ENCODE results near the gene ENTPD3.

The ENTPD3 gene

DNA sequence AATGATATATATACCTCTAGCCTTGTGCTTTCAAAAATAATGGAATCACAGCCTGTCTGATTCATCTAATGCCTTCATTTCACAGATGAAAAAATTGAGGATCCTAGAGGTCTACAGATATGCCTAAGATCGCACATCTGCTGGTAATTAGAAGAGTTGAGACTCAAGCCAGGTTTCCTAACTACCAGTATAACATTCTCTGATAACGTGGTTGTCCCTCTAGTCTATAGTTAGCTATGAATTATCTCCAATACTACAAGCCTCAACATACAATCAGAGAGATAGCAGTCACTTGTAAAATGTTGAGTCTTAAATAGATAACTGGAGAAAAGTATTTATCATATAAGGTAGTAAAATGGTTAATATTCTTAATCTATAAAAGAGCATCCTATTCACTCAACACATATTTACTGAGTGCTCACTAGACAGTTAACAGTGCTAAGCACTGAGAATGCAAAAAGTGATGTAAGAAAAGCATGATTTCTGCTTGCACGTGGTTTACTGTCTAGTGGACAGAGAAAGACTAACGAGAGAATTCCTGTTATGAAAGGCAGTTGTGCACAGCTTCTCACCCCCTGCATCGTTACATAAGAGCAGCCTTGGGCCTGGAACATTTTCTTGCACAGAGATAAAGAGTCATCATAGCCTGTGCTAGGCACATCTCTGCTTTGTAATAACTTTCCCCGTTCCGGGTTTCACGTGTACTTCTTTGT lies 4.9 kb upstream of the ENTPD3 start:
- H3K4me3 ChIP-seq, result no peak overlapping the region
- in situ Hi-C loops (cut with MboI; ENCODE audit: low sequenced_read_pairs), result no loop called here

GRCh38 chr3:40382617-40382979 lies 4.4 kb upstream of the ENTPD3 start:
- no peak for DNase-seq (ENCODE audit: low spot score in 2 of 2)
- H3K9me3 ChIP-seq, result no peaks in the 10 kb centered on the region

More for the DNA sequence above, 4.9 kb upstream of the ENTPD3 start:
- no peak for DNase-seq (ENCODE audit: low spot score in 2 of 2)
- no peaks in the 10 kb centered on the region for H3K9me3 ChIP-seq
- H3K4me1 ChIP-seq, result no peaks in the 10 kb centered on the region
- no peaks in the 10 kb centered on the region for H3K27me3 ChIP-seq (ENCODE audit: low read depth)
- no peaks in the 10 kb centered on the region for H3K36me3 ChIP-seq (replicated peaks)

DNA sequence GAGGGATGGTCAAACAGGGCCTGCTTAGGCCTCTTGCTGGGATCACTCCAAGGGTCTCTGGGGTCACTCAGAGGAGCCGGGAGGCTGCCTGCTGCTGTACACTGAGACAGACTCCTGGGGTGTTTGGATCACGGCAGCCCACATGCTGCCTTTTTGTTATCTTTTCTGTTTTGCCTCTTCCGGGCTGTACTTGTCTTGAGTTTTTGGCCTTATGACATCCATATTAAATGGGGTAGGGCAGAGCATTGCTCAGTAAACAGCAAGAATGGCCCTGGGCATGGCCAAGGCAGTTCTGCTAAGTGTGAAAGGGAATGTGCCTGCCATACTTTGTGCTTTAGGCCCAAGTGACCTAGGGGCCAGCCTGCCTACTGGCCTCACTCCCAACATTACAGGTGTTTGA lies 771 bp upstream of the ENTPD3 start:
- Histone ChIP-seq H3K4me3 (no peak overlapping the region), H3K36me3 (replicated peaks) (no peaks in the 10 kb centered on the region), H3K4me1 (no peaks in the 10 kb centered on the region), H3K9me3 (no peaks in the 10 kb centered on the region), H3K27me3 (ENCODE audit: low read depth) (no peaks in the 10 kb centered on the region)
- no peak for DNase-seq (ENCODE audit: low spot score in 2 of 2)
- in situ Hi-C loops (cut with MboI; ENCODE audit: low sequenced_read_pairs), result no loop called here

More at GRCh38 chr3:40382617-40382979, 4.4 kb upstream of the ENTPD3 start:
- Histone ChIP-seq H3K36me3 (replicated peaks) (no peaks in the 10 kb centered on the region), H3K4me1 (no peaks in the 10 kb centered on the region), H3K27me3 (ENCODE audit: low read depth) (no peaks in the 10 kb centered on the region), H3K4me3 (no peak overlapping the region)
- in situ Hi-C loops (cut with MboI; ENCODE audit: low sequenced_read_pairs), result no loop called here

- Histone ChIP-seq H3K9me3 (no peaks in the 10 kb centered on the region), H3K4me1 (no peaks in the 10 kb centered on the region), H3K4me3 (no peak overlapping the region), H3K27me3 (ENCODE audit: low read depth) (no peaks in the 10 kb centered on the region), H3K36me3 (replicated peaks) (no peaks in the 10 kb centered on the region)
- in situ Hi-C loops (cut with MboI; ENCODE audit: low sequenced_read_pairs), result no loop called here
- DNase-seq (ENCODE audit: low spot score in 2 of 2), result no peak
These were observed 891 bp downstream of the ENTPD3 start for GRCh38 chr3:40387895-40388254.

- DNase-seq (ENCODE audit: low spot score in 2 of 2), result no peak
- Histone ChIP-seq H3K9me3 (no peaks in the 10 kb centered on the region), H3K27me3 (ENCODE audit: low read depth) (peaks cover 2% of the 10 kb centered on the region; the same call in 1 of the 2 replicates), H3K36me3 (replicated peaks) (no peaks in the 10 kb centered on the region), H3K4me1 (no peaks in the 10 kb centered on the region), H3K4me3 (no peak overlapping the region)
- in situ Hi-C loops (cut with MboI; ENCODE audit: low sequenced_read_pairs), result no loop called here
These were observed 9.4 kb downstream of the ENTPD3 start for GRCh38 chr3:40396406-40396805.

DNA sequence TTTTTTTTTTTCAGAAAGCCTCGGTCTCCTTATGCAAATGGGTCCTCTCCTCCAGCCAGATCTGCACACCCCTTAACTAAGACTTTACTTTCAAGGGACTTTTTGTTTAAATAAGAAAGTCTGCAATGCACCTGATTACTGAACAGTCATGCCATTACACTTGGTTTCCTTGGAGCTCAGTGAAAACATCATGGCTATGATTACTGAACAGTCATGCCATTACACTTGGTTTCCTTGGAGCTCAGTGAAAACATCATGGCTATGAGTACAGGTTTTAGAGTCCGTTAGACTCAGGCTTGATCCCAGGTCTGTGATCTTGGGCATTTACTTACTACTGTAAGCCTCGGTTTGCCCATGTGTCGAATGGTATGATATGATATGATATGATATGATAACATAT lies 10.1 kb downstream of the ENTPD3 start:
- H3K4me3 ChIP-seq, result no peak overlapping the region
- in situ Hi-C loops (cut with MboI; ENCODE audit: low sequenced_read_pairs), result no loop called here

GRCh38 chr3:40397912-40398311 lies 10.9 kb downstream of the ENTPD3 start:
- H3K4me1 ChIP-seq, result no peaks in the 10 kb centered on the region; the same call in 1 of the 2 replicates
- no peaks in the 10 kb centered on the region for H3K9me3 ChIP-seq
- H3K27me3 ChIP-seq (ENCODE audit: low read depth), result peaks cover 2% of the 10 kb centered on the region; the same call in 1 of the 2 replicates
- no peaks in the 10 kb centered on the region for H3K36me3 ChIP-seq (replicated peaks)
- in situ Hi-C loops (cut with MboI; ENCODE audit: low sequenced_read_pairs), result no loop called here
- no peak overlapping the region for H3K4me3 ChIP-seq
- no peak for DNase-seq (ENCODE audit: low spot score in 2 of 2)

More for the DNA sequence above, 10.1 kb downstream of the ENTPD3 start:
- Histone ChIP-seq H3K27me3 (ENCODE audit: low read depth) (peaks cover 2% of the 10 kb centered on the region; the same call in 1 of the 2 replicates), H3K36me3 (replicated peaks) (no peaks in the 10 kb centered on the region), H3K9me3 (no peaks in the 10 kb centered on the region), H3K4me1 (no peaks in the 10 kb centered on the region)
- no peak for DNase-seq (ENCODE audit: low spot score in 2 of 2)

DNA sequence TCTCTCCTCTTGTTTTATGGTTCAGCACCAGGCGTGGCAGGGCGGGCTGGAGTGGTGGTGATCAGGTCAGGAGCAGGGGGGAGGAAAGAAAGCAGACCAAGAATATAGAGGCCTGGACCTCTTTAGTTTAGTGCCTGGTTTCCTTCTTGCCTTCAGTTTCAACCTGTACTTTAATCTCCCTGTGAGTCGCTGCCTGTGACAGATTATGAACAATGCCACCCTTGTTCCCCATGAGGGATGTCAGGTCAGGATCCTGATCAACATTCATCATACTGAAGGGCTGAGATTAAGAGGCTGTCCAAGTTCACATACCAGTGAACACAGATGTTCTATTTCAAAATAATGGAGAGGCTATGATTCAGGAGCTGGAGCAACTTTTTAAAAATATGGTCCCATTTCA lies 11.4 kb downstream of the ENTPD3 start:
- peaks cover 2% of the 10 kb centered on the region; the same call in 1 of the 2 replicates for H3K27me3 ChIP-seq (ENCODE audit: low read depth)
- no peak overlapping the region for H3K4me3 ChIP-seq
- no peaks in the 10 kb centered on the region for H3K36me3 ChIP-seq (replicated peaks)
- H3K4me1 ChIP-seq, result no peaks in the 10 kb centered on the region; the same call in 1 of the 2 replicates
- no peak for DNase-seq (ENCODE audit: low spot score in 2 of 2)
- no peaks in the 10 kb centered on the region for H3K9me3 ChIP-seq
- in situ Hi-C loops (cut with MboI; ENCODE audit: low sequenced_read_pairs), result no loop called here

DNA sequence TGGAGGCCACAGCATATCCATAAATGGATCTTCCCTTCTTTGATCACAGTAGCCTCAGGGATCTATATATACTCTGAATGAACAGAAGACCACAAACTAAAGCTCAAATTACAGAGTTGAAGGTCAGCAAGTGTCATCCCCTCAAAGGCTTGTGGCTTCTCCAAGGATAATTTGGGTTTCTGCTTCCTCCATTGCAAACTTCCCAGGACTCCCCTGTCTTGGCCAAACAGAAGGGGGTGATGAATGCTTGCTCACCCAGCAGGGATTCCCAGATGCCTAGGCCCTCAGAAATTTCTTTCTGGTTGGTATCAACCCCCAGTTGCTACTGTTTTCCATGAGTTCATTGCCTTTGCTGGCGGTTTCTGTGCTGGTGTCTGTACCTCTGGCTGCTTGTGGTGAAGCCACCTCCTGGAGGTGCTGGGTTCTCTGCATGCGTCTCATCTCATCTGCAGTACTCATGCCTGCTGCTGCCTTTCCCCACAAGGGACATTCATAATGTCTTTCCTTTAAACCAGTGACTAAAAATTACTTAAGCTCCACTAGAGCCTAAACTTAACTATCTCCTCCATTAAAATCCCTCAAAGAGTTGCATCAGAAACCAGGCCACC lies 17.7 kb downstream of the ENTPD3 start:
- H3K36me3 ChIP-seq (replicated peaks), result no peaks in the 10 kb centered on the region
- DNase-seq (ENCODE audit: low spot score in 2 of 2), result no peak
- in situ Hi-C loops (cut with MboI; ENCODE audit: low sequenced_read_pairs), result no loop called here
- peaks cover 11% of the 10 kb centered on the region for H3K27me3 ChIP-seq (ENCODE audit: low read depth)
- no peaks in the 10 kb centered on the region for H3K9me3 ChIP-seq
- no peaks in the 10 kb centered on the region; the same call in 1 of the 2 replicates for H3K4me1 ChIP-seq
- no peak overlapping the region for H3K4me3 ChIP-seq

DNA sequence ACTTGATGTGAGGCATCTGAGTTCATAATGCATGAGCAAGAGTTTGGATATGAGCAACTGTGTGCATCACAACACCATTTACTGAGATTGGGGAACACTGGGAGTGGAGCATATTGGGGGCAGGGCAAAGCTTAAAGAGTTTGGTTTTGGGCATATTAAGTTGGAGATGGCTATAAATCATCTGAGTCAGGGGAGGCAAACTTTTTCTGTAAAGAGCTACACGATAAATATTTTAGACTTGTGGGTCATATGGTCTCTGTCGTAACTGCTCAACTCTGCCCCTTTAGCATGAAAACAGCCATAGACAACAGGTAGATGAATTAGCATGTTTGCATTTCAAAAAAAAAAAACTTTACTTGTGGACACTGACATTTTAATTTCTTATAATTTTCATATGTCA lies 20.0 kb downstream of the ENTPD3 start:
- no peak for DNase-seq (ENCODE audit: low spot score in 2 of 2)
- Histone ChIP-seq H3K9me3 (no peaks in the 10 kb centered on the region), H3K27me3 (ENCODE audit: low read depth) (peaks cover 12% of the 10 kb centered on the region), H3K36me3 (replicated peaks) (no peaks in the 10 kb centered on the region), H3K4me1 (no peaks in the 10 kb centered on the region; the same call in 1 of the 2 replicates), H3K4me3 (no peak overlapping the region)
- in situ Hi-C loops (cut with MboI; ENCODE audit: low sequenced_read_pairs), result no loop called here

GRCh38 chr3:40407611-40408010 lies 20.6 kb downstream of the ENTPD3 start:
- Histone ChIP-seq H3K4me1 (no peaks in the 10 kb centered on the region; the same call in 1 of the 2 replicates), H3K9me3 (no peaks in the 10 kb centered on the region), H3K4me3 (no peak overlapping the region), H3K36me3 (replicated peaks) (no peaks in the 10 kb centered on the region), H3K27me3 (ENCODE audit: low read depth) (peaks cover 15% of the 10 kb centered on the region)
- in situ Hi-C loops (cut with MboI; ENCODE audit: low sequenced_read_pairs), result no loop called here
- DNase-seq (ENCODE audit: low spot score in 2 of 2), result no peak

DNA sequence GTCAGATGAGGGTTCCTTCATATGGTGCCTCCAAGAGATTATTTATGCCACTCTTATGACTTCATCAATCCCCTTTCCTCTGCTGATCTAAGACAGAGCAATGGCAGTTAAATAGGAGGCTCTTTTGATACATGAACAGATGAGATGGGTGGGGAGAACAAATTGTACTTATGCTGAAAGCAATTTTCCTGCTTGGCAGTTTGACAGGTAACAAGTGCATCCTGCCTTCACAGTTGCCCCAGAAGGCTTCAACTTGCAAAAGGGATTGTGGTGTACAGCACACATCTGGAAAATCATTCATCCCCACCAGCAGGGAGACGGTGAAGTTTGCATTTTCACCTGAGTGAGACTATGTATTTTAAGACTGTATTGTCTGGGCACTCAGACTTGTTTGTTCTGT lies 27.3 kb downstream of the ENTPD3 start:
- no peaks in the 10 kb centered on the region for H3K36me3 ChIP-seq (replicated peaks)
- in situ Hi-C loops (cut with MboI; ENCODE audit: low sequenced_read_pairs), result no loop called here
- no peak for DNase-seq (ENCODE audit: low spot score in 2 of 2)
- H3K9me3 ChIP-seq, result no peaks in the 10 kb centered on the region; the same call in 1 of the 2 replicates
- H3K4me1 ChIP-seq, result no peaks in the 10 kb centered on the region
- peaks cover 12% of the 10 kb centered on the region; the same call in 1 of the 2 replicates for H3K27me3 ChIP-seq (ENCODE audit: low read depth)
- no peak overlapping the region for H3K4me3 ChIP-seq

GRCh38 chr3:40417845-40418543 lies 31.0 kb downstream of the ENTPD3 start:
- H3K4me3 ChIP-seq, result no peak overlapping the region
- no peaks in the 10 kb centered on the region; the same call in 1 of the 2 replicates for H3K9me3 ChIP-seq
- in situ Hi-C loops (cut with MboI; ENCODE audit: low sequenced_read_pairs), result no loop called here
- H3K4me1 ChIP-seq, result no peaks in the 10 kb centered on the region
- no peaks in the 10 kb centered on the region for H3K36me3 ChIP-seq (replicated peaks)
- DNase-seq (ENCODE audit: low spot score in 2 of 2), result no peak
- H3K27me3 ChIP-seq (ENCODE audit: low read depth), result peaks cover 8% of the 10 kb centered on the region; the same call in 1 of the 2 replicates

DNA sequence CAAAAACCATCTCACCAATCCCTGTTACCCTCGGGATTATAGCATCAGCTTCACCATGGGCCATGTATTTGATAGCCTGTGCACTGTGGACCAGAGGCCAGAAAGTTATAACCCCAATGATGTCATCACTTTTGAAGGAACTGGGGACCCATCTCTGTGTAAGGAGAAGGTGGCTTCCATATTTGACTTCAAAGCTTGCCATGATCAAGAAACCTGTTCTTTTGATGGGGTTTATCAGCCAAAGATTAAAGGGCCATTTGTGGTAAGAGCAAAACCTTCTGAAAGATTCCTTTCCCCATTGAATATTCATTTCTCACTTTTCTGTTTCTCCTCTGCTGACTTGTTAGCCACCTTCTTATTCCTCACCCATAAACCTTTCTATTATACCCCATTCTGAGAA lies 35.9 kb downstream of the ENTPD3 start:
- in situ Hi-C loops (cut with MboI; ENCODE audit: low sequenced_read_pairs), result no loop called here
- Histone ChIP-seq H3K36me3 (replicated peaks) (no peaks in the 10 kb centered on the region), H3K4me1 (no peaks in the 10 kb centered on the region), H3K4me3 (no peak overlapping the region), H3K27me3 (ENCODE audit: low read depth) (0 out of 2 replicates have a peak, but pooled peaks cover 7% of the 10 kb centered on the region), H3K9me3 (no peaks in the 10 kb centered on the region)
- DNase-seq (ENCODE audit: low spot score in 2 of 2), result no peak

Data from HAP-1 (cell line).